HG02588 (cell line): ENCODE results near the gene PUSL1.

Source experiments
- ATAC-seq: cut with Tn5 transposase; IDR thresholded peaks from one replicate; pipeline ENCODE4 v1.9.1; 2021; ENCODE audit warnings: mild to moderate bottlenecking, moderate library complexity; ENCODE audit not compliant: unreplicated experiment

Gene PUSL1

DNA sequence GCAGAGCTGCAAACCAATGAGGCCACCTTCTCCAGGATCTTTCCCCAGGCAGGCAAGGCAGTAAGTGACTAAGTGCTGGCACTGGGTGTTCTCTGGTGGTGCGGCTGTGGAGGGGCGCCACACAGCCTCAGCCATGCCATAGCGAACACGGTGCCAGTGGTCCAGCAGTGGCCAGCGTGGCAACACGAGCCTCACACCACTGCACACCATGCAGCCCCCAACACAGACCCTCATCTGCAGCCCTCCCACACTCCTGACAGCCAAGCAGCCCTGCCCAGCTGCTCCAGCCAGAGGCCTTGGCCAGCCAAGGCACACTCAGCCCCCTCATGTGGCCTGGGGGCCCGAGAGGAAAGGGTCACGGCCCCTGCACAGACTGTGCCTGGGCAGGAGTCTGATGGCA, 13.1 kb downstream of the PUSL1 start:
- ATAC-seq = no peak

DNA sequence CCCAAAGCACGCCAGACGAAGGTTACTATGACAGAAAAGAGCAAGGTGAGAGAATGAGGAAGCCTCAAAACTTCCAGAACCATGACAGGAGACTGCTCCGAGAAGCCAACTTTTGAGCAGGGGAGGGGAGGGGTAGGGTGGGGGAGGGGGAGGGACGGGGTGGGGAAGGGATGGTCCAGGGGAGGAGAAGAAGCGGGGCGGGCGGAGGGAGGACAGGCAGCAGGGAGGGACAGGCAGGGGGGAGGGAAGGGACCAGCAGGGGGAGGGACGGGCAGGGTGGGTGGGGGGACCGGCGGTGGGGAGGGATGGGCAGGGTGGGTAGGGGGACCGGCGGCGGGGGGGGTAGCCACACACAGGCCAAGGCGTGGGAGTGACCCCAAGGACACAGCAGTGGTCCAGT, 14.0 kb downstream of the PUSL1 start:
- ATAC-seq = no peak

DNA sequence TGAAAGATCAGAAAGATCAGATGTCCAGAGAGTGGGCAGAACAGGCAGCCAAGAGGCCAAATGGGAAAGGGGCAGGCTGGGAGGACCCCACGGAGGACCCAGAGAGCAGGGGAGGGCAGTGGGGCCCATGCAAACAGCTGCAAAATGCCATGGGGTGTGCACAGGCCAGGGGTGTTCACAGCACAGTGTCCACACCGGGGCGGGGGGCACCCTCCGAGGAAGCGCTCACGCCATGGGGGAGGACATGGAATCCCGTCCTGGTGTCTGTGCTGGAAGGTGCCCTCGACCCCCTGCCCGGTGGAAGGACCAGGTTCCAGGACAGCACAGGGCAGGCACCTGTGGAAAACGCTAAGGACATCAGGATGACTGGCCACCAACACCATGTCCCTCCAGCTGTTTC, 14.6 kb downstream of the PUSL1 start:
- no peak for ATAC-seq

DNA sequence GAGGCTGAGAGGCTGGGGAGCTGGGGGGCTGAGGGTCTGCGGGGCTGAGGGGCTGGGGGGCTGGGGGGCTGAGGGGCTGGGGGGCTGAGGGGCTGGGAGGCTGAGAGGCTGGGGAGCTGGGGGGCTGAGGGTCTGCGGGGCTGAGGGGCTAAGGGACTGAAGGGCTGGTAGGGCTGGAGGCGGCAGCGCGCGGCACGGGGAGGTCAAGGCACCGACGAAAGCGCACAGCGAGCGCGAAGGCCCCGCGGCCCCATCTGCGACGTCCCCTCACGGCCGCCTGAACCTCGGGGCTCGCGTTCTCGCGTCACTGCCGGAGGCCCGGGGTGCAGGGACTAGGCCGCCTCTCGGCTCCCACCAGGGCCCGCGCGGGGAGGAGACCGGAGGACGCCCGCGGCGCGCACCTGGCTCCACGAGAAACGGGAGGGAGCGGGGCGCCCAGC, 15.7 kb downstream of the PUSL1 start:
- peak; percentile 21 for ATAC-seq

DNA sequence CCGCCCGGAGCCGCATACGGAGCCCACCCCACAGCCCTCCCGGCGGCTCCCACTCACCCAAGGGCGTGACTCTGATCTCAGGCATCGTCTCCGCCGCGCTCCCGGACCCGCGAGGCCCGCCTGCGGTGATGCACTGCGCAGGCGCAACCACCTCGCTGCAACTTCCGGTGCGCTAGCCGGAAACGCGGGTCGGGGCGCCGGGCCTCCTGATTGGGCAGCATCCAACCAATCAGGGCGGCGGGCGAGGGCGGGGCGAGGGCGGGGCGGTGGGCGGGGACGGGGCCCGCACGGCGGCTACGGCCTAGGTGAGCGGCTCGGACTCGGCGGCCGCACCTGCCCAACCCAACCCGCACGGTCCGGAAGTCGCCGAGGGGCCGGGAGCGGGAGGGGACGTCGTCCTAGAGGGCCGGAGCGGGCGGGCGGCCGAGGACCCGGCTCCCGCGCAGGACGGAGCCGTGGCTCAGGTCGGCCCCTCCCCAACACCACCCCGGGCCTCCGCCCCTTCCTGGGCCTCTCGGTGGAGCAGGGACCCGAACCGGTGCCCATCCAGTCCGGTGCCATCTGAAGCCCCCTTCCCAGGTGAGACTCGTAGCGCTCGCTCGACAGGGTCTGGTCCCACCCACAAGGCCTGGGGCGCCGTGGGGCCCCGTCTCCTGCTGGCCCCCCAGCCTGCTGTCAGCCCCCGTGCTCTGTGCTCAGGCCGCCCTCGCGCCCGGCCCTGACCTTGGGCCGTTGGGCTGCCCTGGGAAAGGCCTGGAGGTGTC, 16.3 kb downstream of the PUSL1 start, which contains the start of the genes CPTP and INTS11:
TSS of gene CPTP (plus strand) at position 279 of the 764 bp plus-strand sequence. CDS start 2,109 bp downstream, outside the sequence.
TSS of gene INTS11 (minus strand) at position 137 of the 764 bp plus-strand sequence. CDS start at position 85, 52 bp downstream.
- ATAC-seq = peak; percentile 63

DNA sequence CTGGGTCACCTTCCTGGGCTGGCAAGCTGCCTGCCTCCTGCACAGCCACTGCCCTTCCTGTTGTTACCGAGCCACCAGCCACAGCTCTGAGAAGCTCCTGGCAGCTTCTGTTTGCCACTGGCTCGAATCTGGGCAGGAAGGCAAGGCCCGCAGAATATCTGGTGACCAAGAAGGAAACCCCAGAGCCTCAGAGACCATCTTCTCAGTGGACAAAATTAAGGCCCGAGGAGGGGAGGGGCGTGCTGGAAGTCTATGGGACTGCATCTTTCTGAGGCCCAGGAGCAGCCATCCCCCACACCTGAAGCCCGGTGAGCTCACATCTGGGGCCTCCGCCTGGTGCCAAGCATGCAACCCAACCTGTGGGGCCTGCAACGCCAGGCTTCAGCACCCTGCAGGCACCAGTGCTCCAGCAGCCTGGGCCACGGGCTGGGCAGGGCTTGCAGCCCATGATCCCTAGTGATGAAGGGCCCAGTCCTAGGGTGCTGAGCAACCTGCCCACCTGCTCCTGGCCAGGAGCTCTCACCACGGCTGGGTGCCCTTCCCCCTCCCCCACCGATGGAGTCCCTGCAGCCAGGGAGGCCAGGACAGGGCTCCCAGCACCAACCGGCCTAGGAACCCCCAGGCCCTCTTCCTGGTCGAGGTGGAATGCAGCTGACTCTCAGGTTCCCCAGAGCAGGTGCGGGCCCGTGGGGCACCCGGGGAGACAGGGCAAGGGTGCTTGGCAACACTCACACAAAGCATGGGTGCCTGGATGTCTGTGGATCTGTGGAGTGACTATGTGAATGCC, 17.1 kb downstream of the PUSL1 start:
- no peak for ATAC-seq

DNA sequence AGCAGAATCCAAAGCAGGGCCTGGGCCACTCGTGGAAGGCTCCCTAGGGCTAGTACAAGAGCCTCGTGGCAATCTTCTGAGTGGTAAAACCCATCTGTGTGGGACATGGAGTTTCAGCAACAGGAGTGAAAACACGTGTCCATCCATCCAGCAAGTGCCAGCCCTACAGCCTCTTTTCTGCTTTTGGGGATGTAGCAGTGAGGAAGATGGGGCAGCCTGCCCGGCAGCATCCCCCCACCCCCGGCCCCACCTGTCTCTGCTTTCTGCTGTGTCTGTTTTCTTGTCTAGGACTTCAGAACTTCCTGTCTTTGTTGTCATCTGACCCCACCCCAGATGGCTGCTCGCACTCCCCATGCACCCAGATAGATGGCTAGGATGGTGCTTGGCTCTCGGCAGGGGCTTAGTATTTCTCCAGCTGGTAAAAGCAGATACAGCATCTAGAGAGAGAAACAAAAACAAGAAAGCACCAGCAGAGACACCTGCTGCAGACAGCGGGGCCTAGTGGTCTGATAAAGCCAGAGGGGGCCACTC, 17.7 kb downstream of the PUSL1 start:
- no peak for ATAC-seq

DNA sequence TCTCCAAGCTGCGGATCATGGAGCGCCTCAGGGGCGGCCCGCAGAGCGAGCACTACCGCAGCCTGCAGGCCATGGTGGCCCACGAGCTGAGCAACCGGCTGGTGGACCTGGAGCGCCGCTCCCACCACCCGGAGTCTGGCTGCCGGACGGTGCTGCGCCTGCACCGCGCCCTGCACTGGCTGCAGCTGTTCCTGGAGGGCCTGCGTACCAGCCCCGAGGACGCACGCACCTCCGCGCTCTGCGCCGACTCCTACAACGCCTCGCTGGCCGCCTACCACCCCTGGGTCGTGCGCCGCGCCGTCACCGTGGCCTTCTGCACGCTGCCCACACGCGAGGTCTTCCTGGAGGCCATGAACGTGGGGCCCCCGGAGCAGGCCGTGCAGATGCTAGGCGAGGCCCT, 18.9 kb downstream of the PUSL1 start:
- no peak for ATAC-seq

DNA sequence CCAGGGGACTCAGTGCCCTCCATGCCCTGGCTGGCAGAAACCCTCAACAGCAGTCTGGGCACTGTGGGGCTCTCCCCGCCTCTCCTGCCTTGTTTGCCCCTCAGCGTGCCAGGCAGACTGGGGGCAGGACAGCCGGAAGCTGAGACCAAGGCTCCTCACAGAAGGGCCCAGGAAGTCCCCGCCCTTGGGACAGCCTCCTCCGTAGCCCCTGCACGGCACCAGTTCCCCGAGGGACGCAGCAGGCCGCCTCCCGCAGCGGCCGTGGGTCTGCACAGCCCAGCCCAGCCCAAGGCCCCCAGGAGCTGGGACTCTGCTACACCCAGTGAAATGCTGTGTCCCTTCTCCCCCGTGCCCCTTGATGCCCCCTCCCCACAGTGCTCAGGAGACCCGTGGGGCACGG, 19.9 kb downstream of the PUSL1 start:
- ATAC-seq = no peak

DNA sequence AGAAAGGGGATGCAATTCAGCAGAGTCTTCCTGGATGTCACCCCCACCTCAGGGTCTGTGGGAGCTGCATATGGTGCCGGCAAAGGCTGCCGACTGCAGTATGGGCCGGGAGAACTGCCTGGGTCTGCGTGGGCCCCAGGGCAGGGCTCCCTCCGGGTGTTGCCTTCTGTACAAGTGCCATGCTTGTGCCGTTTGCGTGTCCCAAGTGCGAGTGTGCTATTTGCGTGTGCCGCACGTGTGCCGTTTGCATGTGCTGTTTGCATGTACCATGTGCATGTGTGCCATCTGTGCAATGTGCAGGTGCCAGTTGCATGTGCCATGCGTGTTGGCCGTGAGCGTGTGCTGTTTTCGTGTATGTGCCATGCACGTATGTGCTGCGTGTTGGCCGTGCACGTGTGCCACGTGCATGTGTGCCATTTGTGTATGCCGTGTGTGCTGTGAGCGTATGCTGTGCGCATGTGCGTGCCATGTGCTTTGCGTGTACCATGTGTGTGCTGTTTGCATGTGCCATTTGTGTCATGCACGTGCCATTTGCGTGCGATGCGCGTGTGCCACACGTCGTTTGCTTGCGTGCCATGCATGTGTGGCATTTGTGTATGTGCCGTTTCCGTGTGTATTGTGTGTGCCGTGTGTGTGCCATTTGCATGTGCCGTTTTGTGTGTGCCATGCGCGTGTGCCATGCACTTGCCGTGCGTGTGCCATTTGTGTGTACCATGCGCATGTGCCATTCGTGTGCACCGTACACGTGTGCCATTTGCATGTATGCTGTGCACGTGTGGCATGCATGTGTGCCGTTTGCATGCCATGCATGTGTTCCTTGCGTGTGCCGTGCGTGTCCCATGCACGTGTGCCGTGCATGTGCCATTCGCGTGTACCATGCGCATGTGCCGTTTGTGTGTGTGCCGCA, 21.2 kb downstream of the PUSL1 start:
- no peak for ATAC-seq

DNA sequence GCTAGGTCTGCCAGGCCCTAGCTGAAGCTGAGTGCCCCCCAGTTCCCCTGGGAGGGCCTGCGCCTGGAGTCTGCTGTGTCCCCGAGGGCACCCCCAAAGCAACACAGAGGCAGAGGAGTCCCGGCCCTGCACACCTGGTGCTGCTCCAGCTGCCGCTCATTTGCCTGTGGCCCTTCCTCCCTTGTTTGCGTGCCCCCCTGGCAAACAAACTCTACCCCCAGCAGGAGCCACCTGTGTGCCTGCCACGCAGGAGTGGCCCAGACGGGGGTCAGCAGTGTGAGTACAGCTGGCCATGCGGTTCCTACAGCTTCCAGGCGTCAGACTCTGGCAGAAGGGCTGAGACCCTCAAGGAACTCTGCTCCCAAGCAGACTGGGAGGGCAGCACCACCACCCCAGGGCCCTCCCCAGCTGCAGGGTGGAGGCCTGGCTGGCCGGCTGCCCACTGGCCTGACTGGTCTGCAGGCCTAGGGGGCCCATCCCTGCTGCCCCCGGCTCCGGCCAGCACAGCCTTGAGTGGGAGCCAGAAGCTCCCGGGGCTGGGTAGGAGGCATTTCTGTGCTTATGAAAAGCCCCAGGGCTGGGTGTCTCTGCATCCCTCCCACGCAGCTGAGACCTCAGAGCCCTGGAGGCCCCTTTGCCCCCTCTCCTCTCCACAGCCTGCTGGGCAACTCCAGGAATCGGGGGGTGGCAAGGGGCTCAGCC, 22.1 kb downstream of the PUSL1 start:
- no peak for ATAC-seq

DNA sequence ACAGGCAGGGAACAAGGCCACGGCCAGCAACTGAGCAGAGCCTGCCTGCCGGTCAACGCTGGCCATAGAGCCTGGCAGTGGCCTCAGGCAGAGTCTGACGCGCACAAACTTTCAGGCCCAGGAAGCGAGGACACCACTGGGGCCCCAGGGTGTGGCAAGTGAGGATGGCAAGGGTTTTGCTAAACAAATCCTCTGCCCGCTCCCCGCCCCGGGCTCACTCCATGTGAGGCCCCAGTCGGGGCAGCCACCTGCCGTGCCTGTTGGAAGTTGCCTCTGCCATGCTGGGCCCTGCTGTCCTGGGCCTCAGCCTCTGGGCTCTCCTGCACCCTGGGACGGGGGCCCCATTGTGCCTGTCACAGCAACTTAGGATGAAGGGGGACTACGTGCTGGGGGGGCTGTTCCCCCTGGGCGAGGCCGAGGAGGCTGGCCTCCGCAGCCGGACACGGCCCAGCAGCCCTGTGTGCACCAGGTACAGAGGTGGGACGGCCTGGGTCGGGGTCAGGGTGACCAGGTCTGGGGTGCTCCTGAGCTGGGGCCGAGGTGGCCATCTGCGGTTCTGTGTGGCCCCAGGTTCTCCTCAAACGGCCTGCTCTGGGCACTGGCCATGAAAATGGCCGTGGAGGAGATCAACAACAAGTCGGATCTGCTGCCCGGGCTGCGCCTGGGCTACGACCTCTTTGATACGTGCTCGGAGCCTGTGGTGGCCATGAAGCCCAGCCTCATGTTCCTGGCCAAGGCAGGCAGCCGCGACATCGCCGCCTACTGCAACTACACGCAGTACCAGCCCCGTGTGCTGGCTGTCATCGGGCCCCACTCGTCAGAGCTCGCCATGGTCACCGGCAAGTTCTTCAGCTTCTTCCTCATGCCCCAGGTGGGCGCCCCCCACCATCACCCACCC, 22.9 kb downstream of the PUSL1 start, which contains the start of gene TAS1R3:
TSS of gene TAS1R3 (plus strand) at position 213 of the 898 bp plus-strand sequence. CDS start at position 279, 66 bp downstream.
- no peak for ATAC-seq

DNA sequence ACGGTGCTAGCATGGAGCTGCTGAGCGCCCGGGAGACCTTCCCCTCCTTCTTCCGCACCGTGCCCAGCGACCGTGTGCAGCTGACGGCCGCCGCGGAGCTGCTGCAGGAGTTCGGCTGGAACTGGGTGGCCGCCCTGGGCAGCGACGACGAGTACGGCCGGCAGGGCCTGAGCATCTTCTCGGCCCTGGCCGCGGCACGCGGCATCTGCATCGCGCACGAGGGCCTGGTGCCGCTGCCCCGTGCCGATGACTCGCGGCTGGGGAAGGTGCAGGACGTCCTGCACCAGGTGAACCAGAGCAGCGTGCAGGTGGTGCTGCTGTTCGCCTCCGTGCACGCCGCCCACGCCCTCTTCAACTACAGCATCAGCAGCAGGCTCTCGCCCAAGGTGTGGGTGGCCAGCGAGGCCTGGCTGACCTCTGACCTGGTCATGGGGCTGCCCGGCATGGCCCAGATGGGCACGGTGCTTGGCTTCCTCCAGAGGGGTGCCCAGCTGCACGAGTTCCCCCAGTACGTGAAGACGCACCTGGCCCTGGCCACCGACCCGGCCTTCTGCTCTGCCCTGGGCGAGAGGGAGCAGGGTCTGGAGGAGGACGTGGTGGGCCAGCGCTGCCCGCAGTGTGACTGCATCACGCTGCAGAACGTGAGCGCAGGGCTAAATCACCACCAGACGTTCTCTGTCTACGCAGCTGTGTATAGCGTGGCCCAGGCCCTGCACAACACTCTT, 23.8 kb downstream of the PUSL1 start:
- no peak for ATAC-seq

DNA sequence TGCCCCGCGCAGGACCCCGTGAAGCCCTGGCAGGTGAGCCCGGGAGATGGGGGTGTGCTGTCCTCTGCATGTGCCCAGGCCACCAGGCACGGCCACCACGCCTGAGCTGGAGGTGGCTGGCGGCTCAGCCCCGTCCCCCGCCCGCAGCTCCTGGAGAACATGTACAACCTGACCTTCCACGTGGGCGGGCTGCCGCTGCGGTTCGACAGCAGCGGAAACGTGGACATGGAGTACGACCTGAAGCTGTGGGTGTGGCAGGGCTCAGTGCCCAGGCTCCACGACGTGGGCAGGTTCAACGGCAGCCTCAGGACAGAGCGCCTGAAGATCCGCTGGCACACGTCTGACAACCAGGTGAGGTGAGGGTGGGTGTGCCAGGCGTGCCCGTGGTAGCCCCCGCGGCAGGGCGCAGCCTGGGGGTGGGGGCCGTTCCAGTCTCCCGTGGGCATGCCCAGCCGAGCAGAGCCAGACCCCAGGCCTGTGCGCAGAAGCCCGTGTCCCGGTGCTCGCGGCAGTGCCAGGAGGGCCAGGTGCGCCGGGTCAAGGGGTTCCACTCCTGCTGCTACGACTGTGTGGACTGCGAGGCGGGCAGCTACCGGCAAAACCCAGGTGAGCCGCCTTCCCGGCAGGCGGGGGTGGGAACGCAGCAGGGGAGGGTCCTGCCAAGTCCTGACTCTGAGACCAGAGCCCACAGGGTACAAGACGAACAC, 24.5 kb downstream of the PUSL1 start:
- ATAC-seq = no peak

DNA sequence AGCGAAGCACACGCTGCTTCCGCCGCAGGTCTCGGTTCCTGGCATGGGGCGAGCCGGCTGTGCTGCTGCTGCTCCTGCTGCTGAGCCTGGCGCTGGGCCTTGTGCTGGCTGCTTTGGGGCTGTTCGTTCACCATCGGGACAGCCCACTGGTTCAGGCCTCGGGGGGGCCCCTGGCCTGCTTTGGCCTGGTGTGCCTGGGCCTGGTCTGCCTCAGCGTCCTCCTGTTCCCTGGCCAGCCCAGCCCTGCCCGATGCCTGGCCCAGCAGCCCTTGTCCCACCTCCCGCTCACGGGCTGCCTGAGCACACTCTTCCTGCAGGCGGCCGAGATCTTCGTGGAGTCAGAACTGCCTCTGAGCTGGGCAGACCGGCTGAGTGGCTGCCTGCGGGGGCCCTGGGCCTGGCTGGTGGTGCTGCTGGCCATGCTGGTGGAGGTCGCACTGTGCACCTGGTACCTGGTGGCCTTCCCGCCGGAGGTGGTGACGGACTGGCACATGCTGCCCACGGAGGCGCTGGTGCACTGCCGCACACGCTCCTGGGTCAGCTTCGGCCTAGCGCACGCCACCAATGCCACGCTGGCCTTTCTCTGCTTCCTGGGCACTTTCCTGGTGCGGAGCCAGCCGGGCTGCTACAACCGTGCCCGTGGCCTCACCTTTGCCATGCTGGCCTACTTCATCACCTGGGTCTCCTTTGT, 25.3 kb downstream of the PUSL1 start:
- no peak for ATAC-seq

DNA sequence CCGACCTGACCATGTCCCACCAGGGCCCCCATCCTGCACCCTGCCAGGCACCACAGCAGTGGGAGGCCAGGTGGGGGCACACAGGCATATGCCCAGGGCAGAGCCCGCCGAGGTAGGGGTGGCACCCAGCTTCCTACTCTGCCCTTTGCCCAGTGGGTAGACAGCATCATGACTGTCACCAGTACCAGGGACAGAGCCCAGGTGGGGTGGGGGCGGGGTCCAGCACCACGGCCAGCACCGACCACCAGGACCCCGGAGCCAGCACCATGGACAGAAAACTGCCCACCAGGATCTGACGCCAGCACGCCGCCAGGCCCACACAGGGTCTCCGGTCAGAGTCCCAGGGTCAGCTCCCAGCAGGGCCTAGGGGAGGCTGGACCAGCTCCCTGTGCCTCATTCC, 26.4 kb downstream of the PUSL1 start:
- no peak for ATAC-seq

DNA sequence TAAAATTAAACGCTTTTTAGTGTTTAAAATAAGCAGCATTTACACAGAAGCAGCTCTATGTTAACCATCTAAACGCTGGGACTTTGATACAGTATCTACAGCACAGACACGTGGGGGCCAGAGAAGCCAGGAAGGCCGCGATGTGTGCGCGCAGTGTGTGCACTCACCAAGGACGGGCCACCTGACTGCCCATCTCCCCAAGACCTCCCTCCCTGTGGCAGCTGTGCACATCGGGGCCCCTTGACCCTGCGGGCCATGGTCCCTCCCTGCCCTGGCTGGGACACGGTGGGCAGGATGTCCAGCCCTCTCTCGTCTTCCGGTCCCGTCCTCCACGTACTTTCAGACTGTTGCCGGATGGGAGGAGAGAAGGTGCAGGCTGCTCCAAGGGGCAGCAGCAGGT, 26.9 kb downstream of the PUSL1 start:
- no peak for ATAC-seq
